Activated CD4-positive, alpha-beta T cell treated with anti-CD3 and anti-CD28 coated beads for 4 hours (primary cell): ENCODE measurements around the gene TBC1D28.
"Not testable (repeated sequence)": the region's sequence is repeated elsewhere in the genome, so short reads cannot be mapped to it uniquely, and the experiment has no call there.

Experiments used
- DNase-seq, 2 donors: peaks; one replicate each; pipeline ENCODE4 v3.0.0-alpha.2; 2020

The TBC1D28 gene

GRCh38 chr17:18593138-18593537 is 51.1 kb downstream of the TBC1D28 start:
- not testable (repeated sequence) for DNase-seq
